A549 (cell line): Measurements from ENCODE around the gene RAB20. TPM values are rescaled to one million over a fixed set of nuclear protein-coding genes. Genes with fewer than 3 reads are reported as not detected.

Experiments
- ATAC-seq, 2 experiments: fragments of 200-7000 bp in 1 of 2; fragments of >200 bp in 1 of 2; cut with Nextera tagmentation in 1 of 2; cut with Tn5 transposase in 1 of 2; 3 replicates each; pipeline versions ENCODE4 v1.8.0 to v1.9.1; 2018 to 2020; ENCODE audit warnings: mild to moderate bottlenecking in 1 of 2, moderate library complexity in 1 of 2
- CTCF ChIA-PET: fragments of 300-600 bp; sonication (Branson Sonifier 250); formaldehyde crosslinking; extraction: SDS; loops from one replicate; lab custom pipeline; 2021; ENCODE audit warnings: antibody characterized with exemption, inconsistent platforms; lab: Yijun Ruan, JAX
- POLR2A ChIA-PET: fragments of 350-600 bp; formaldehyde crosslinking; extraction: SDS; loops from one replicate; lab custom pipeline; 2021; ENCODE audit warnings: antibody characterized with exemption, inconsistent platforms; lab: Yijun Ruan, JAX
- DNase-seq, 2 experiments: peaks; one replicate each; pipeline versions ENCODE4 v3.0.0 to v3.0.0-alpha.2; 2011 to 2016; ENCODE audit warnings: low read depth in 1 of 2, low spot score in 1 of 2
- FAIRE-seq: peaks from 2 replicates; lab custom pipeline; 2011; peaks lifted over from hg19 to GRCh38; lab: Jason Lieb, UNC
- H3K27ac ChIP-seq, 2 experiments: fragments of >200 bp; sonication (Bioruptor Twin); formaldehyde crosslinking; 3 replicates each; pipeline ENCODE4 v1.5.1; 2016 to 2017
- H3K4me1 ChIP-seq: fragments of >200 bp; sonication (Bioruptor Twin); formaldehyde crosslinking; 3 replicates; pipeline ENCODE4 v1.6.1; 2016
- H3K4me2 ChIP-seq: fragments of >200 bp; sonication (Bioruptor Twin); formaldehyde crosslinking; 3 replicates; pipeline ENCODE4 v1.6.1; 2016
- H3K4me3 ChIP-seq: fragments of >200 bp; sonication (Bioruptor Twin); formaldehyde crosslinking; 3 replicates; pipeline ENCODE4 v1.5.1; 2016
- H3K9me3 ChIP-seq: fragments of >200 bp; sonication (Bioruptor Twin); formaldehyde crosslinking; 3 replicates; pipeline ENCODE4 v1.6.1; 2016
- BCL3 ChIP-seq: fragments of >200 bp; sonication (Bioruptor Twin); formaldehyde crosslinking; IDR thresholded peaks from 3 replicates; pipeline ENCODE4 v1.6.1; 2016
- CBX8 ChIP-seq: fragments of 200-600 bp; sonication (generic); IDR thresholded peaks from 2 replicates; pipeline ENCODE4 v1.6.1; 2016
- CEBPB ChIP-seq, 2 experiments: fragments of >200 bp in 1 of 2; sonication (Bioruptor Twin) in 1 of 2; formaldehyde crosslinking in 1 of 2; IDR thresholded peaks; 2 replicates each; pipeline ENCODE4 v1.6.1; 2012 to 2016
- CTCF ChIP-seq: fragments of >200 bp; sonication (Bioruptor Twin); formaldehyde crosslinking; IDR thresholded peaks from 3 replicates; pipeline ENCODE4 v1.5.1; 2016
- ELK1 ChIP-seq: fragments of 150-350 bp; IDR thresholded peaks from 2 replicates; pipeline ENCODE4 v1.6.1; 2014; ENCODE audit warnings: low read depth, mild to moderate bottlenecking, low read length
- JUNB ChIP-seq: fragments of >200 bp; sonication (Bioruptor Twin); formaldehyde crosslinking; IDR thresholded peaks from 2 replicates; pipeline ENCODE4 v1.6.1; 2016
- MAFK ChIP-seq: fragments of 450-650 bp; IDR thresholded peaks from 2 replicates; pipeline ENCODE4 v1.6.1; 2014; ENCODE audit not compliant: partially characterized antibody
- RAD21 ChIP-seq, 2 experiments: fragments of >200 bp in 1 of 2; sonication (Bioruptor Twin) in 1 of 2; formaldehyde crosslinking in 1 of 2; IDR thresholded peaks in 1 of 2; conservative IDR thresholded peaks in 1 of 2; 2 replicates in 1 of 2; 3 replicates in 1 of 2; pipeline ENCODE4 v1.6.1; 2012 to 2018; ENCODE audit warnings: inconsistent platforms in 1 of 2
- RCOR1 ChIP-seq: fragments of 150-350 bp; IDR thresholded peaks from 2 replicates; pipeline ENCODE4 v1.6.1; 2014; ENCODE audit warnings: antibody characterized with exemption, low read length, low read depth
- RFX5 ChIP-seq: fragments of 450-650 bp; IDR thresholded peaks from 2 replicates; pipeline ENCODE4 v1.7.1; 2014; ENCODE audit warnings: antibody characterized with exemption, mild to moderate bottlenecking, moderate library complexity
- RNF2 ChIP-seq: fragments of 200-600 bp; sonication (generic); IDR thresholded peaks from 2 replicates; pipeline ENCODE4 v1.6.1; 2016; ENCODE audit warnings: low read depth, mild to moderate bottlenecking, antibody characterized with exemption, moderate library complexity, borderline replicate concordance
- SMC3 ChIP-seq: fragments of >200 bp; sonication (Bioruptor Twin); formaldehyde crosslinking; IDR thresholded peaks from 3 replicates; pipeline ENCODE4 v1.6.1; 2018; ENCODE audit warnings: inconsistent platforms
- TFCP2L1 ChIP-seq: fragments of 250-450 bp; sonication (Bioruptor Pico); IDR thresholded peaks from 2 replicates; pipeline ENCODE4 v1.5.0; 2021; ENCODE audit warnings: mild to moderate bottlenecking
- TP53 ChIP-seq: fragments of 250-450 bp; sonication (Bioruptor Pico); IDR thresholded peaks from 2 replicates; pipeline ENCODE4 v1.5.0; 2021; ENCODE audit warnings: mild to moderate bottlenecking, moderate library complexity
- USF2 ChIP-seq: fragments of 450-650 bp; IDR thresholded peaks from 2 replicates; pipeline ENCODE4 v1.6.1; 2014; ENCODE audit warnings: antibody characterized with exemption
- ZSCAN20 ChIP-seq: fragments of 250-450 bp; sonication (Bioruptor Pico); IDR thresholded peaks from 2 replicates; pipeline ENCODE4 v1.8.0; 2022; ENCODE audit warnings: mild to moderate bottlenecking, moderate library complexity
- WGBS: methylation state at CpG from one replicate; pipeline ENCODE4 v1.1.6; 2017; ENCODE audit errors: missing lambda C conversion rate; 5-methylcytosine and 5-hydroxymethylcytosine counted together
- polyA plus RNA-seq, 4 experiments: library from polyadenylated mRNA; depleted of rRNA in 3 of 4; stranded (reverse); fragments of >200 nt; fragmentation: RNase III in 1 of 4; extraction: RNeasy Plus Mini Kit Qiagen cat#74134 plus additional on column Dnase treatment in 1 of 4; gene quantifications; 2 replicates in 3 of 4; 3 replicates in 1 of 4; pipeline ENCODE4 v1.2.3, GENCODE V29; 2011 to 2017

The RAB20 gene
- polyA plus RNA-seq, 2 of the 4 experiments (the other 2 are of a cell fraction): 1.0 to 1.5 TPM

GRCh38 chr13:110557082-110557481 lies 4.4 kb downstream of the RAB20 start:
- Histone ChIP-seq H3K27ac (no peak overlapping the region), H3K4me3 (no peak overlapping the region), H3K9me3 (no peaks in the 10 kb centered on the region), H3K4me2 (no peak overlapping the region), H3K4me1 (peaks cover 9% of the 10 kb centered on the region; the same call in 1 of the 3 replicates)
- CTCF ChIA-PET: interaction anchor here (0.6 to 1.5 kb wide), 2 partner anchors 15 to 45 kb away, joined by 3 read pairs; no protein-coding TSS in a partner anchor
- no peak for TF ChIP-seq ELK1
- TF ChIP-seq TFCP2L1 (CRISPR knock-in tag): no peak
- ATAC-seq (no peak), DNase-seq (no peak), FAIRE-seq (no peak)
- POLR2A ChIA-PET: no interaction called here
- 79% methylated on average over 5 of the region's 5 CpGs for WGBS

- 83% methylated on average over 1 of the region's 1 CpG for WGBS
- Histone ChIP-seq H3K4me1 (peaks cover 9% of the 10 kb centered on the region; the same call in 1 of the 3 replicates), H3K4me3 (no peak overlapping the region), H3K27ac (peak overlapping the region in 1 of 2 experiments; percentile 31; a peak in 2 of 6 replicates), H3K9me3 (no peaks in the 10 kb centered on the region), H3K4me2 (peak overlapping the region; percentile 9; the same call in 1 of the 3 replicates)
- FAIRE-seq: no peak
- CTCF ChIA-PET: no interaction called here
- DNase-seq: no peak
- no peak for TF ChIP-seq MAFK
- no peak for TF ChIP-seq ELK1
- ATAC-seq: no peak
- POLR2A ChIA-PET: no interaction called here
Measured at GRCh38 chr13:110556224-110556606, 5.3 kb downstream of the RAB20 start.

GRCh38 chr13:110555601-110556223 lies 5.8 kb downstream of the RAB20 start:
- 84% methylated on average over 14 of the region's 16 CpGs for WGBS
- H3K4me3 ChIP-seq: no peak overlapping the region
- peak in 1 of 2 experiments; percentile 35; a peak in 2 of 6 replicates for ATAC-seq
- no peaks in the 10 kb centered on the region for H3K9me3 ChIP-seq
- peak overlapping the region in 1 of 2 experiments; percentile 50; a peak in 2 of 6 replicates for H3K27ac ChIP-seq
- POLR2A ChIA-PET: no interaction called here
- no peak for TF ChIP-seq USF2
- no peak for TF ChIP-seq TP53
- no peak for TF ChIP-seq RFX5
- no peak for TF ChIP-seq CTCF
- no peak for TF ChIP-seq BCL3
- TF ChIP-seq SMC3: no peak
- TF ChIP-seq CBX8: no peak
- TF ChIP-seq RAD21 (conservative IDR thresholded peaks at IDR 0.05 in 1 of 2, IDR thresholded peaks at IDR 0.05 in 1 of 2): no peak
- TF ChIP-seq JUNB: no peak
- TF ChIP-seq CEBPB (IDR thresholded peaks at IDR 0.05): no peak
- no peak for TF ChIP-seq RCOR1
- no peak for TF ChIP-seq ZSCAN20 (CRISPR knock-in tag)
- no peak for TF ChIP-seq RNF2
- no peak for FAIRE-seq
- CTCF ChIA-PET: no interaction called here
- peaks cover 9% of the 10 kb centered on the region; the same call in 1 of the 3 replicates for H3K4me1 ChIP-seq
- DNase-seq: peak in 1 of 2 experiments; percentile 9
- peak overlapping the region; percentile 9; the same call in 1 of the 3 replicates for H3K4me2 ChIP-seq
